ENCODE data around the gene GLCCI1.
A peak's percentile ranks its signal among the peaks of the same experiment; 100 is the strongest.
"Not testable (repeated sequence)": the region's sequence is repeated elsewhere in the genome, so short reads cannot be mapped to it uniquely, and the experiment has no call there.

Gene GLCCI1

GRCh38 chr7:8094164-8095140, 125.9 kb downstream of the GLCCI1 start:
- DNase-seq (ENCODE audit: low spot score): no peak

- not testable (repeated sequence) for DNase-seq (ENCODE audit: low spot score)
These were observed 132.7 kb downstream of the GLCCI1 start for GRCh38 chr7:8101292-8101691.

GRCh38 chr7:8103282-8103681, 134.7 kb downstream of the GLCCI1 start:
- DNase-seq (ENCODE audit: low spot score): no peak

GRCh38 chr7:8105449-8106095, 137.0 kb downstream of the GLCCI1 start:
- DNase-seq (ENCODE audit: low spot score): no peak

GRCh38 chr7:8109196-8110022, 140.8 kb downstream of the GLCCI1 start:
- no peak for DNase-seq (ENCODE audit: low spot score)

- DNase-seq (ENCODE audit: low spot score): no peak
These were observed 142.8 kb downstream of the GLCCI1 start for GRCh38 chr7:8111282-8111960.

GRCh38 chr7:8112685-8113084, 144.1 kb downstream of the GLCCI1 start:
- no peak for DNase-seq (ENCODE audit: low spot score)

GRCh38 chr7:8113184-8113583, 144.6 kb downstream of the GLCCI1 start:
- DNase-seq (ENCODE audit: low spot score): no peak

GRCh38 chr7:8114175-8114574, 145.6 kb downstream of the GLCCI1 start:
- DNase-seq (ENCODE audit: low spot score): no peak

- DNase-seq (ENCODE audit: low spot score): no peak
These were observed 147.2 kb downstream of the GLCCI1 start for GRCh38 chr7:8115547-8116402.

GRCh38 chr7:8117195-8117594, 148.6 kb downstream of the GLCCI1 start:
- DNase-seq (ENCODE audit: low spot score): no peak

GRCh38 chr7:8119262-8119661, 150.7 kb downstream of the GLCCI1 start:
- DNase-seq (ENCODE audit: low spot score): no peak

- DNase-seq (ENCODE audit: low spot score): no peak
These were observed 151.9 kb downstream of the GLCCI1 start for GRCh38 chr7:8120390-8121058.

GRCh38 chr7:8121243-8121642, 152.6 kb downstream of the GLCCI1 start:
- no peak for DNase-seq (ENCODE audit: low spot score)

GRCh38 chr7:8125680-8126444, 157.3 kb downstream of the GLCCI1 start:
- peak; percentile 85 for DNase-seq (ENCODE audit: low spot score)

- no peak for DNase-seq (ENCODE audit: low spot score)
These were observed 158.1 kb downstream of the GLCCI1 start for GRCh38 chr7:8126601-8127167.

GRCh38 chr7:8128449-8129317, 160.1 kb downstream of the GLCCI1 start:
- DNase-seq (ENCODE audit: low spot score): no peak

- peak; percentile 18 for DNase-seq (ENCODE audit: low spot score)
These were observed 160.7 kb downstream of the GLCCI1 start for GRCh38 chr7:8129318-8129659.
